Fibroblast of lung (primary cell): Measurements from ENCODE around the gene IL18RAP.

Source experiments
- EZH2 ChIP-seq: IDR thresholded peaks from 2 replicates; pipeline ENCODE4 v1.5.1; 2012; ENCODE audit warnings: low read length, control low read depth, mild to moderate bottlenecking; ENCODE audit errors: missing control alignments
- TF ChIP-seq, protein P1 (sequence below), 2 donors: IDR thresholded peaks in 1 of 2; conservative IDR thresholded peaks in 1 of 2; 1 replicate in 1 of 2; 2 replicates in 1 of 2; pipeline ENCODE4 v1.5.1; 2011 to 2012; ENCODE audit warnings: low read length in 2 of 2, control low read depth in 1 of 2, inconsistent platforms in 1 of 2, low read depth in 1 of 2, mild to moderate bottlenecking in 1 of 2

DNA sequence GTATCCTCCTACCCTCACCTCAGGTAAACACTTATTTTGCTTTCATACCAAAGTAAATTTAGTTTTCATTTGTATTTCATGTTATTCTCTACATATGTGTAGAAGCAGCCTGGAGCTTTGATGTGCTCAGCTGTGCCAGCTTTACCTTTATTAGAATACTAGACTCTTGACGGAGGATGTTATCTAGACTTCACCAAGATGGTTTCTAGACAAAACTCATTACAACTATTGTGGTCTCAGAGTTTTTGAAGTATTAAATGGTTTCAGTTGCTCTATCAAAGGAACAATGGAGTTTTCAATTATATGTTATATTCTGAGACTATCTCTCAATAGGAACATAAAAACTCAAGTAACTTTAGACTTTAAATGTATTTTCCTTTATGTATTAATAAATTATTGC lies 5.0 kb upstream of the IL18RAP start:
- no peak for TF ChIP-seq EZH2
- TF ChIP-seq, protein P1, sequence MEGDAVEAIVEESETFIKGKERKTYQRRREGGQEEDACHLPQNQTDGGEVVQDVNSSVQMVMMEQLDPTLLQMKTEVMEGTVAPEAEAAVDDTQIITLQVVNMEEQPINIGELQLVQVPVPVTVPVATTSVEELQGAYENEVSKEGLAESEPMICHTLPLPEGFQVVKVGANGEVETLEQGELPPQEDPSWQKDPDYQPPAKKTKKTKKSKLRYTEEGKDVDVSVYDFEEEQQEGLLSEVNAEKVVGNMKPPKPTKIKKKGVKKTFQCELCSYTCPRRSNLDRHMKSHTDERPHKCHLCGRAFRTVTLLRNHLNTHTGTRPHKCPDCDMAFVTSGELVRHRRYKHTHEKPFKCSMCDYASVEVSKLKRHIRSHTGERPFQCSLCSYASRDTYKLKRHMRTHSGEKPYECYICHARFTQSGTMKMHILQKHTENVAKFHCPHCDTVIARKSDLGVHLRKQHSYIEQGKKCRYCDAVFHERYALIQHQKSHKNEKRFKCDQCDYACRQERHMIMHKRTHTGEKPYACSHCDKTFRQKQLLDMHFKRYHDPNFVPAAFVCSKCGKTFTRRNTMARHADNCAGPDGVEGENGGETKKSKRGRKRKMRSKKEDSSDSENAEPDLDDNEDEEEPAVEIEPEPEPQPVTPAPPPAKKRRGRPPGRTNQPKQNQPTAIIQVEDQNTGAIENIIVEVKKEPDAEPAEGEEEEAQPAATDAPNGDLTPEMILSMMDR (conservative IDR thresholded peaks at IDR 0.05 in 1 of 2, IDR thresholded peaks at IDR 0.05 in 1 of 2; ENCODE audit: low read depth in 1 of 2, low read length in 2 of 2) = no peak
